Liver (tissue), 9 donors: ENCODE data around the gene RMRP. TPM values are rescaled to one million over a fixed set of nuclear protein-coding genes. Genes with fewer than 3 reads are reported as not detected.

Experiments used
- DNase-seq: peaks from one replicate; pipeline ENCODE4 v3.0.0-alpha.2; 2017; ENCODE audit warnings: low spot score
- H3K27ac ChIP-seq, 2 donors: one replicate each; pipeline ENCODE4 v1.7.0; 2013; ENCODE audit warnings: inconsistent platforms in 2 of 2, low read length in 2 of 2, control low read depth in 1 of 2, low read depth in 1 of 2, mild to moderate bottlenecking in 1 of 2
- H3K27me3 ChIP-seq, 4 donors: one replicate each; pipeline versions ENCODE4 v1.6.1 to v1.7.0; 2013; ENCODE audit warnings: low read length in 3 of 4, inconsistent platforms in 1 of 4, mild to moderate bottlenecking in 1 of 4, moderate library complexity in 1 of 4; ENCODE audit not compliant: control insufficient read depth in 4 of 4, insufficient read depth in 4 of 4
- H3K36me3 ChIP-seq, 4 donors: one replicate each; pipeline versions ENCODE4 v1.6.1 to v1.7.0; 2013; ENCODE audit warnings: low read length in 3 of 4, mild to moderate bottlenecking in 3 of 4, low read depth in 1 of 4, moderate library complexity in 1 of 4; ENCODE audit not compliant: control insufficient read depth in 4 of 4, insufficient read depth in 3 of 4
- H3K4me1 ChIP-seq, 4 donors: one replicate each; pipeline versions ENCODE4 v1.6.1 to v1.7.0; 2013; ENCODE audit warnings: low read length in 3 of 4, mild to moderate bottlenecking in 3 of 4, moderate library complexity in 1 of 4; ENCODE audit not compliant: control insufficient read depth in 4 of 4, insufficient read depth in 4 of 4
- H3K4me3 ChIP-seq, 3 donors: one replicate each; pipeline versions ENCODE4 v1.6.1 to v1.7.0; 2013; ENCODE audit warnings: low read length in 3 of 3, control low read depth in 1 of 3, low read depth in 1 of 3, mild to moderate bottlenecking in 1 of 3
- H3K9ac ChIP-seq, 2 donors: one replicate each; pipeline ENCODE4 v1.7.0; 2013; ENCODE audit warnings: low read length in 2 of 2, mild to moderate bottlenecking in 2 of 2, moderate library complexity in 2 of 2, control low read depth in 1 of 2, low read depth in 1 of 2
- H3K9me3 ChIP-seq, 4 donors: one replicate each; pipeline versions ENCODE4 v1.6.1 to v1.7.0; 2013; ENCODE audit warnings: low read length in 3 of 4; ENCODE audit not compliant: control insufficient read depth in 4 of 4
- EGR1 ChIP-seq, 2 donors: IDR thresholded peaks; 2 replicates each; pipeline ENCODE4 v1.6.1; 2016 to 2018; ENCODE audit warnings: antibody characterized with exemption in 2 of 2, low read depth in 2 of 2
- FOXA1 ChIP-seq: IDR thresholded peaks from 2 replicates; pipeline ENCODE4 v1.6.1; 2016; ENCODE audit warnings: antibody characterized with exemption
- FOXA2 ChIP-seq: IDR thresholded peaks from 2 replicates; pipeline ENCODE4 v1.6.1; 2016; ENCODE audit warnings: antibody characterized with exemption
- GABPA ChIP-seq, 2 donors: IDR thresholded peaks in 1 of 2; conservative IDR thresholded peaks in 1 of 2; 2 replicates each; pipeline ENCODE4 v1.6.1; 2016; ENCODE audit warnings: antibody characterized with exemption in 2 of 2, mild to moderate bottlenecking in 1 of 2, moderate library complexity in 1 of 2
- HNF4A ChIP-seq, 2 donors: conservative IDR thresholded peaks; 2 replicates each; pipeline ENCODE4 v1.6.1; 2016; ENCODE audit warnings: antibody characterized with exemption in 2 of 2, mild to moderate bottlenecking in 2 of 2
- HNF4G ChIP-seq: IDR thresholded peaks from 2 replicates; pipeline ENCODE4 v1.6.1; 2016; ENCODE audit warnings: antibody characterized with exemption
- JUND ChIP-seq, 2 donors: IDR thresholded peaks; 2 replicates each; pipeline ENCODE4 v1.6.1; 2016; ENCODE audit warnings: antibody characterized with exemption in 2 of 2
- RAD21 ChIP-seq, 2 donors: IDR thresholded peaks; 2 replicates each; pipeline ENCODE4 v1.6.1; 2016; ENCODE audit warnings: antibody characterized with exemption in 2 of 2, mild to moderate bottlenecking in 2 of 2
- RXRA ChIP-seq, 2 donors: IDR thresholded peaks; 2 replicates each; pipeline ENCODE4 v1.6.1; 2017 to 2018; ENCODE audit warnings: antibody characterized with exemption in 2 of 2, mild to moderate bottlenecking in 1 of 2
- SP1 ChIP-seq: IDR thresholded peaks from 2 replicates; pipeline ENCODE4 v1.6.1; 2018; ENCODE audit warnings: antibody characterized with exemption, mild to moderate bottlenecking
- TAF1 ChIP-seq: conservative IDR thresholded peaks from 2 replicates; pipeline ENCODE4 v1.6.1; 2016; ENCODE audit warnings: antibody characterized with exemption, mild to moderate bottlenecking
- YY1 ChIP-seq: IDR thresholded peaks from 2 replicates; pipeline ENCODE4 v1.6.1; 2016; ENCODE audit warnings: antibody characterized with exemption, mild to moderate bottlenecking
- WGBS: extraction: QIAGEN DNeasy Blood & Tissue Kit; methylation state at CpG from one replicate; pipeline ENCODE4 v1.1.7; 2013; 5-methylcytosine and 5-hydroxymethylcytosine counted together
- polyA plus RNA-seq, 2 donors: library from polyadenylated mRNA; stranded (reverse) in 1 of 2; unstranded in 1 of 2; fragments of 200-250 nt in 1 of 2; fragments of >200 nt in 1 of 2; fragmentation: Nextera tagmentation in 1 of 2; extraction: Ambion mirVana in 1 of 2; gene quantifications; one replicate each; pipeline versions ENCODE4 v1.2.1 to v1.2.3, GENCODE V29; 2013 to 2015
- total RNA-seq, 2 donors: library from RNA; depleted of rRNA; stranded (reverse); fragments of >200 nt; gene quantifications; one replicate each; pipeline ENCODE4 v1.2.3, GENCODE V29; 2014
- TF ChIP-seq, protein P1 (sequence below): IDR thresholded peaks from 2 replicates; pipeline ENCODE4 v1.6.1; 2016; ENCODE audit warnings: antibody characterized with exemption
- TF ChIP-seq, protein P2 (sequence below): IDR thresholded peaks from 2 replicates; pipeline ENCODE4 v1.6.1; 2016; ENCODE audit warnings: antibody characterized with exemption, mild to moderate bottlenecking
- TF ChIP-seq, protein P3 (sequence below): IDR thresholded peaks from 2 replicates; pipeline ENCODE4 v1.6.1; 2016; ENCODE audit warnings: antibody characterized with exemption
- TF ChIP-seq, protein P4 (sequence below): IDR thresholded peaks from 2 replicates; pipeline ENCODE4 v1.6.1; 2016; ENCODE audit warnings: antibody characterized with exemption
- donor health status: healthy.
- donor health status: healthy.
- donor health status: healthy.
- donor health status: healthy.
- donor health status: healthy.

The RMRP gene
- total and polyA plus RNA-seq, 4 donors: 5.3 to 67,037 (median 2,677) TPM

DNA sequence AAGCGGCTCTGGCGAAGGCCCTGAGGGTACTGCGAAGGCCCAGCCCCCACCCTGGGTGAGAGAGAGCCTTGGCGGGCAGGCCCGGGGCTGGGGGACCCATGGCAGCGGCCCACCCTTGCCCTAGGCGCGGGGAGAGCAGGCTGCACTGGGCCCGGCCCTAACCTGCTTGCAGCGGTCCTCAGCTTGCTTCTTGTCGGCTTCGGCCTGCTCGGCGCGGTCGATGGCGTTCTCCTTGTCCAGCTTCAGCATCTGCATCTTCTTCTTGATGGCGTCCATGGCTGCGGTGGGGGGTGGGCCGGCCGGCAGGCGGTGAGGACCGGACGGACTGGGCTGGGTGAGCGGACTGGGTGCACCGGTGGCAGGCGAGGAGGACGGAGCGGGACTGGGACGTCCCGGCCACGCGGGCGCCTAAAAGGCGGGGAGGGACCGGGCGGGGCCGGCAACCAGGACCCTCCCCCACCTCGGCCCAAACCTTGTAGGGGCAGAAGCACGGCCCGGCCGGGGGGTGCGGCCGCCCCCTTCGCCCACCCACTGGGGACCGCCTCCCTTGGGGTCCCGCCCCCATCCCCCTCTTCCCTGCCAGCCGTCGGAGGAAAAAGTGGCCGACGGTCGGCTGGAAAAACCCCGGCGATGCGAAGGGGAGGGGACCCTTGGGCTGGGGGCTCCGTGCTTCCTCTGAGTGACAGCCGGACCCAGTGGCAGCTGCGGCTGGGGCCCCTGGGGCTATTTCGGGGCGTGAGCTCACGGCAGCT lies 31.9 kb upstream of the RMRP start, which contains the start of gene TPM2:
TPM2 (minus strand) TSS at position 384 of the 752 bp plus-strand sequence; CDS start at position 276, 108 bp downstream.
- Histone ChIP-seq H3K27me3 (no peaks in the 10 kb centered on the region), H3K27ac (peak within 1 kb of the TSS; percentile 77 to 81), H3K4me3 (peak within 1 kb of the TSS; percentile 59 to 85 (median 77)), H3K4me1 (peaks cover 0 to 10% (median 5%) of the 10 kb centered on the region in 4 donors), H3K36me3 (peaks cover 0 to 2% (median 0%) of the 10 kb centered on the region in 4 donors), H3K9me3 (no peaks in the 10 kb centered on the region), H3K9ac (peak within 1 kb of the TSS in 1 of 2 donors; percentile 21)
- TF ChIP-seq, protein P1, sequence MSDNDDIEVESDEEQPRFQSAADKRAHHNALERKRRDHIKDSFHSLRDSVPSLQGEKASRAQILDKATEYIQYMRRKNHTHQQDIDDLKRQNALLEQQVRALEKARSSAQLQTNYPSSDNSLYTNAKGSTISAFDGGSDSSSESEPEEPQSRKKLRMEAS: no peak
- TF ChIP-seq GABPA (IDR thresholded peaks at IDR 0.05 in 1 of 2, conservative IDR thresholded peaks at IDR 0.05 in 1 of 2) (no peak), JUND (IDR thresholded peaks at IDR 0.05) (no peak), RXRA (IDR thresholded peaks at IDR 0.05) (no peak), FOXA1 (no peak)
- 61% methylated on average over 61 of the region's 61 CpGs for WGBS
- DNase-seq: no peak

DNA sequence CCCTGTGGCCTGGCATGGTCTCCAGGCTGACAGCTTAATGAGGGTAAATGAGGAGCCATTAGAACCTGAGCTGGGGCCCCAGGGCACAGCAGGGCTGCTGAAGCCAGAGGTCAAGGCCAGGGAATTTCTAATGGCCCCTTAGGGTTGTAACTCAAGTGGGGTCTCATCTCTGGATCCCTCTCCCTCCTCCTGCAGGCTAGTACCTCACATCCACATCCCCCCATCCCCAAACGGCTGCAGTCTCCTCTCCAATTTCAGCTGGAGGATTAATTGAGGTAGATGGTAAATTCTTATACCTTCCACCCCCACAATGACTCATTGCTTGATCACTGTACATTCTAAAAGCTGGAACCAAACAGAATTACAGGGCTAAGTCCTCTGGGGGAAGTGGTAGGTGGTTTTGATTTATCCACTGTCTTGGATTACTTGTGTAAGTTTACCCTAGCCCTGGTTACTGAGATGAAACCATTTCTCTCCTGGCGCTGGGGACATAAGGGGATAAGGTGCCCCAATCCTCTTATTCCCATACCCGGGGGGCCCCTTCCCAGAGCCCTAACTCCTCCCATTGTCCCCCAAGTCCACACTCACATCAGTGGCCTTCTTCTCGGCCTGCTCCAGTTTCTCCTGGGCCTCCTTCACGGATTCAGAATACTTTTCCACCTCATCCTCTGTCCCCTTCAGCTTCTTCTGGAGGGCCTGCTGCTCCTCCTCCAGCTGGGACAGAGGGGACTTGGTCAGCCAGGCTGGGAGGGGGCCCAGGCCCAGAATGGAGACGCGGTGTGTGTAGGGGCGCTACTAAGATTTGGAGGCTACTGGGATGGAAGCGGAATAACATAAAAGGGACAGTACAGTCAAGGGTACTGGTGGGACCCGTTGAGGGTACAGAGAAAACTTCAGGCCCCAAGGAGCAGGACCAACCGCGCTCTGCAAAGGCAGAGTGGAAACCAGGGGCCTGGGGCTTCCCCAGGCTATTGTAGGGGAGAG lies 31.0 kb upstream of the RMRP start:
- H3K27me3 ChIP-seq: no peaks in the 10 kb centered on the region
- no peak overlapping the region for H3K9ac ChIP-seq
- H3K9me3 ChIP-seq: no peaks in the 10 kb centered on the region
- H3K27ac ChIP-seq: peak overlapping the region in 1 of 2 donors; percentile 12
- WGBS: 90% methylated on average over 12 of the region's 12 CpGs
- no peak for DNase-seq
- H3K36me3 ChIP-seq: peaks cover 0 to 2% (median 0%) of the 10 kb centered on the region in 4 donors
- peak overlapping the region in 1 of 3 donors; percentile 22 for H3K4me3 ChIP-seq
- peaks cover 0 to 10% (median 5%) of the 10 kb centered on the region in 4 donors for H3K4me1 ChIP-seq
- no peak for TF ChIP-seq FOXA1
- TF ChIP-seq RAD21 (IDR thresholded peaks at IDR 0.05): no peak
- TF ChIP-seq, protein P2, sequence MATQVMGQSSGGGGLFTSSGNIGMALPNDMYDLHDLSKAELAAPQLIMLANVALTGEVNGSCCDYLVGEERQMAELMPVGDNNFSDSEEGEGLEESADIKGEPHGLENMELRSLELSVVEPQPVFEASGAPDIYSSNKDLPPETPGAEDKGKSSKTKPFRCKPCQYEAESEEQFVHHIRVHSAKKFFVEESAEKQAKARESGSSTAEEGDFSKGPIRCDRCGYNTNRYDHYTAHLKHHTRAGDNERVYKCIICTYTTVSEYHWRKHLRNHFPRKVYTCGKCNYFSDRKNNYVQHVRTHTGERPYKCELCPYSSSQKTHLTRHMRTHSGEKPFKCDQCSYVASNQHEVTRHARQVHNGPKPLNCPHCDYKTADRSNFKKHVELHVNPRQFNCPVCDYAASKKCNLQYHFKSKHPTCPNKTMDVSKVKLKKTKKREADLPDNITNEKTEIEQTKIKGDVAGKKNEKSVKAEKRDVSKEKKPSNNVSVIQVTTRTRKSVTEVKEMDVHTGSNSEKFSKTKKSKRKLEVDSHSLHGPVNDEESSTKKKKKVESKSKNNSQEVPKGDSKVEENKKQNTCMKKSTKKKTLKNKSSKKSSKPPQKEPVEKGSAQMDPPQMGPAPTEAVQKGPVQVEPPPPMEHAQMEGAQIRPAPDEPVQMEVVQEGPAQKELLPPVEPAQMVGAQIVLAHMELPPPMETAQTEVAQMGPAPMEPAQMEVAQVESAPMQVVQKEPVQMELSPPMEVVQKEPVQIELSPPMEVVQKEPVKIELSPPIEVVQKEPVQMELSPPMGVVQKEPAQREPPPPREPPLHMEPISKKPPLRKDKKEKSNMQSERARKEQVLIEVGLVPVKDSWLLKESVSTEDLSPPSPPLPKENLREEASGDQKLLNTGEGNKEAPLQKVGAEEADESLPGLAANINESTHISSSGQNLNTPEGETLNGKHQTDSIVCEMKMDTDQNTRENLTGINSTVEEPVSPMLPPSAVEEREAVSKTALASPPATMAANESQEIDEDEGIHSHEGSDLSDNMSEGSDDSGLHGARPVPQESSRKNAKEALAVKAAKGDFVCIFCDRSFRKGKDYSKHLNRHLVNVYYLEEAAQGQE: no peak
- no peak for TF ChIP-seq SP1
- no peak for TF ChIP-seq JUND (IDR thresholded peaks at IDR 0.05)
- TF ChIP-seq YY1: no peak
- TF ChIP-seq, protein P3, sequence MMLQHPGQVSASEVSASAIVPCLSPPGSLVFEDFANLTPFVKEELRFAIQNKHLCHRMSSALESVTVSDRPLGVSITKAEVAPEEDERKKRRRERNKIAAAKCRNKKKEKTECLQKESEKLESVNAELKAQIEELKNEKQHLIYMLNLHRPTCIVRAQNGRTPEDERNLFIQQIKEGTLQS: no peak
- no peak for TF ChIP-seq HNF4A (conservative IDR thresholded peaks at IDR 0.05)
- no peak for TF ChIP-seq EGR1 (IDR thresholded peaks at IDR 0.05; ENCODE audit: low read depth in 2 of 2)
- TF ChIP-seq, protein P4, sequence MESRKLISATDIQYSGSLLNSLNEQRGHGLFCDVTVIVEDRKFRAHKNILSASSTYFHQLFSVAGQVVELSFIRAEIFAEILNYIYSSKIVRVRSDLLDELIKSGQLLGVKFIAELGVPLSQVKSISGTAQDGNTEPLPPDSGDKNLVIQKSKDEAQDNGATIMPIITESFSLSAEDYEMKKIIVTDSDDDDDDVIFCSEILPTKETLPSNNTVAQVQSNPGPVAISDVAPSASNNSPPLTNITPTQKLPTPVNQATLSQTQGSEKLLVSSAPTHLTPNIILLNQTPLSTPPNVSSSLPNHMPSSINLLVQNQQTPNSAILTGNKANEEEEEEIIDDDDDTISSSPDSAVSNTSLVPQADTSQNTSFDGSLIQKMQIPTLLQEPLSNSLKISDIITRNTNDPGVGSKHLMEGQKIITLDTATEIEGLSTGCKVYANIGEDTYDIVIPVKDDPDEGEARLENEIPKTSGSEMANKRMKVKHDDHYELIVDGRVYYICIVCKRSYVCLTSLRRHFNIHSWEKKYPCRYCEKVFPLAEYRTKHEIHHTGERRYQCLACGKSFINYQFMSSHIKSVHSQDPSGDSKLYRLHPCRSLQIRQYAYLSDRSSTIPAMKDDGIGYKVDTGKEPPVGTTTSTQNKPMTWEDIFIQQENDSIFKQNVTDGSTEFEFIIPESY: no peak
- no peak for TF ChIP-seq HNF4G
- no peak for TF ChIP-seq TAF1
- TF ChIP-seq FOXA2: no peak
